Nephron progenitor cell (in vitro differentiated cells): Measurements from ENCODE around the gene ACTL10.

Experiments used
- DNase-seq: peaks from one replicate; pipeline ENCODE4 v3.0.0; 2021
- H3K27ac Mint-ChIP-seq: 2 replicates; pipeline ENCODE4 v1.8.0; 2021; ENCODE audit warnings: mild to moderate bottlenecking, moderate library complexity, mixed read lengths
- H3K27me3 Mint-ChIP-seq: 2 replicates; pipeline ENCODE4 v1.8.0; 2021; ENCODE audit warnings: mild to moderate bottlenecking, low read depth, mixed read lengths; ENCODE audit not compliant: poor library complexity
- H3K36me3 Mint-ChIP-seq: 2 replicates; pipeline ENCODE4 v1.8.0; 2021; ENCODE audit warnings: low read depth, mixed read lengths
- H3K4me1 Mint-ChIP-seq: 2 replicates; pipeline ENCODE4 v1.8.0; 2021; ENCODE audit warnings: mixed read lengths
- H3K4me3 Mint-ChIP-seq: 2 replicates; pipeline ENCODE4 v1.8.0; 2021; ENCODE audit warnings: mild to moderate bottlenecking, moderate library complexity, mixed read lengths
- H3K9me3 Mint-ChIP-seq: 2 replicates; pipeline ENCODE4 v1.8.0; 2021; ENCODE audit warnings: mild to moderate bottlenecking, moderate library complexity, mixed read lengths
- CTCF ChIP-seq: fragments of 200-600 bp; sonication (generic); IDR thresholded peaks from 2 replicates; pipeline ENCODE4 v1.5.0; 2021; ENCODE audit warnings: antibody characterized with exemption

ACTL10 gene

GRCh38 chr20:33664085-33664761 is 2.5 kb upstream of the ACTL10 start:
- Mint-ChIP-seq H3K36me3 (peaks cover 14% of the 10 kb centered on the region), H3K27ac (peak overlapping the region; percentile 72), H3K4me3 (peak overlapping the region; percentile 83), H3K9me3 (no peaks in the 10 kb centered on the region), H3K27me3 (no peaks in the 10 kb centered on the region), H3K4me1 (peaks cover 32% of the 10 kb centered on the region)
- no peak for DNase-seq
- TF ChIP-seq CTCF: no peak

- no peak for DNase-seq
- H3K4me1 Mint-ChIP-seq: peaks cover 32% of the 10 kb centered on the region
- peak overlapping the region; percentile 83 for H3K4me3 Mint-ChIP-seq
- peak overlapping the region; percentile 72 for H3K27ac Mint-ChIP-seq
- no peaks in the 10 kb centered on the region for H3K9me3 Mint-ChIP-seq
- H3K36me3 Mint-ChIP-seq: peaks cover 14% of the 10 kb centered on the region
- TF ChIP-seq CTCF: no peak
- no peaks in the 10 kb centered on the region for H3K27me3 Mint-ChIP-seq
Observed at GRCh38 chr20:33664762-33665144, 2.0 kb upstream of the ACTL10 start.

GRCh38 chr20:33667245-33667675 is 517 bp downstream of the ACTL10 start:
- Mint-ChIP-seq H3K36me3 (peaks cover 18% of the 10 kb centered on the region), H3K9me3 (no peaks in the 10 kb centered on the region), H3K4me1 (peaks cover 36% of the 10 kb centered on the region), H3K27ac (no peak overlapping the region), H3K27me3 (no peaks in the 10 kb centered on the region), H3K4me3 (no peak overlapping the region)
- DNase-seq: peak; percentile 26
- TF ChIP-seq CTCF: no peak

GRCh38 chr20:33667676-33668465 is 1.1 kb downstream of the ACTL10 start:
- peak; percentile 76 for DNase-seq
- H3K27ac Mint-ChIP-seq: no peak overlapping the region
- H3K9me3 Mint-ChIP-seq: no peaks in the 10 kb centered on the region
- H3K4me3 Mint-ChIP-seq: no peak overlapping the region
- peaks cover 18% of the 10 kb centered on the region for H3K36me3 Mint-ChIP-seq
- H3K4me1 Mint-ChIP-seq: peaks cover 38% of the 10 kb centered on the region
- no peaks in the 10 kb centered on the region for H3K27me3 Mint-ChIP-seq
- peak; percentile 65 for TF ChIP-seq CTCF

- H3K4me3 Mint-ChIP-seq: no peak overlapping the region
- no peak for TF ChIP-seq CTCF
- H3K27ac Mint-ChIP-seq: peak overlapping the region; percentile 59
- H3K27me3 Mint-ChIP-seq: no peaks in the 10 kb centered on the region
- H3K4me1 Mint-ChIP-seq: peaks cover 44% of the 10 kb centered on the region
- no peak for DNase-seq
- no peaks in the 10 kb centered on the region for H3K9me3 Mint-ChIP-seq
- peaks cover 18% of the 10 kb centered on the region for H3K36me3 Mint-ChIP-seq
Observed at GRCh38 chr20:33668466-33669155, 1.9 kb downstream of the ACTL10 start.
